ENCODE results near the gene MYH11. TPM values are rescaled to one million over a fixed set of nuclear protein-coding genes. Genes with fewer than 3 reads are reported as not detected.
A peak's percentile ranks its signal among the peaks of the same experiment; 100 is the strongest.

Gene MYH11
- total RNA-seq, 4 donors from 2014 or later: 5.6 to 57.7 (median 20.4) TPM

- Histone ChIP-seq H3K27ac (peak overlapping the region; percentile 89 to 96 (median 92)), H3K9me3 (no peaks in the 10 kb centered on the region), H3K36me3 (peaks cover 0 to 9% of the 10 kb centered on the region in 2 donors), H3K4me1 (peaks cover 25% of the 10 kb centered on the region in 2 donors), H3K27me3 (no peaks in the 10 kb centered on the region), H3K4me3 (peak overlapping the region; percentile 77 to 96 (median 82))
- no peak for DNase-seq
- intact Hi-C loops (cut with DNase I; ENCODE audit: low total_unique reads) (no loop called here), in situ Hi-C loops (cut with MboI; ENCODE audit: low sequenced_read_pairs in 4 of 4) (loop anchor here in 1 of 4 donors (25.0 kb wide), 1 partner anchor 125 kb away; no protein-coding TSS in a partner anchor)
- ATAC-seq: no peak
- TF ChIP-seq CTCF (IDR thresholded peaks at IDR 0.05 in 4 of 5, conservative IDR thresholded peaks at IDR 0.05 in 1 of 5): no peak
- no peak for TF ChIP-seq POLR2A (IDR thresholded peaks at IDR 0.05)
These were observed 30.5 kb upstream of the MYH11 start for GRCh38 chr16:15887283-15887682.

DNA sequence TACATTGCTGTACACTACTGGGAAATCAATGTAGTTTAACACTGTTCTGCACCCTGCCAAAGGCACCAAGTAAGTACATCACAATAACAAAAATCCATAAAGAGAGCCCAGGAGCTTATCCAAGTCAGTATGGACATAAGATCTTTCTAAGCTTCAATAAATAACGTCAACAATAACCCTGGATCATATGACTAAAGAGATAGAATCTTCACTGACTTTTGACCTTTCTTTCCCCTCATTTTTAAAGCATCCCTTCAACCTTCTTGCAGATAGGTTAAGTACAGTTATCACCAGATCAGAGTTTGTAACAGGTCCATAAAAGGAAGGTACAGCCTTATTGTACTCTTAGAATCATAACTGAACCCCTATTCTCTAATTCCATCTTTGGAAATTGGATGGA is 29.2 kb upstream of the MYH11 start:
- DNase-seq: no peak
- in situ Hi-C loops (cut with MboI; ENCODE audit: low sequenced_read_pairs in 4 of 4): loop anchor here in 1 of 4 donors (25.0 kb wide), 1 partner anchor 126 kb away; no protein-coding TSS in a partner anchor
- intact Hi-C loops (cut with DNase I; ENCODE audit: low total_unique reads): no loop called here

DNA sequence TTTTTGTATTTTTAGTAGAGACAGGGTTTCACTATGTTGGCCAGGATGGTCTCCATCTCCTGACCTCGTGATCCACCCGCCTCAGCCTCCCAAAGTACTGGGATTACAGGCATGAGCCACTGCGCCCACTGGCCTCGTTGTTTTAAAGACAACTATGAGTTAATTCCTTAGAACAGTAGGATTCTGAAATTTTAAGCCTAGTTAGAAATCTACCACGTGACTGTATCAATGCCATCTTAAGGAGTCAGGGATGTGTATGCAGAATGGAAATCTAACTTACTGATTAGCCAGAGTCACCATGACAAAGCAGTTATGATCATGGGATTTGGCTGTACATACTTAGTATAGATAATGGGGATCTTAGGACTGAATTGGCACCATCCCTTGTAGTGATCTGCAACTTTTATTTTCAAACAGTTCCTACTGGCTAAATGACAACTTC is 28.8 kb upstream of the MYH11 start:
- Histone ChIP-seq H3K4me3 (no peak overlapping the region), H3K27ac (peak overlapping the region; percentile 43 to 91 (median 56)), H3K27me3 (no peaks in the 10 kb centered on the region), H3K36me3 (peaks cover 0 to 15% of the 10 kb centered on the region in 2 donors), H3K9me3 (no peaks in the 10 kb centered on the region), H3K4me1 (peaks cover 25 to 32% of the 10 kb centered on the region in 2 donors)
- in situ Hi-C loops (cut with MboI; ENCODE audit: low sequenced_read_pairs in 4 of 4) (loop anchor here in 1 of 4 donors (25.0 kb wide), 1 partner anchor 127 kb away; no protein-coding TSS in a partner anchor), intact Hi-C loops (cut with DNase I; ENCODE audit: low total_unique reads) (no loop called here)
- ATAC-seq: no peak
- no peak for TF ChIP-seq CTCF (IDR thresholded peaks at IDR 0.05 in 4 of 5, conservative IDR thresholded peaks at IDR 0.05 in 1 of 5)
- TF ChIP-seq POLR2A (IDR thresholded peaks at IDR 0.05): no peak
- no peak for DNase-seq

More for the DNA sequence above, 29.2 kb upstream of the MYH11 start:
- Histone ChIP-seq H3K9me3 (no peaks in the 10 kb centered on the region), H3K4me3 (no peak overlapping the region), H3K36me3 (peaks cover 0 to 15% of the 10 kb centered on the region in 2 donors), H3K27ac (peak overlapping the region; percentile 43 to 91 (median 56)), H3K4me1 (peaks cover 25 to 32% of the 10 kb centered on the region in 2 donors), H3K27me3 (no peaks in the 10 kb centered on the region)
- no peak for ATAC-seq
- TF ChIP-seq CTCF (IDR thresholded peaks at IDR 0.05 in 4 of 5, conservative IDR thresholded peaks at IDR 0.05 in 1 of 5): no peak
- no peak for TF ChIP-seq POLR2A (IDR thresholded peaks at IDR 0.05)

DNA sequence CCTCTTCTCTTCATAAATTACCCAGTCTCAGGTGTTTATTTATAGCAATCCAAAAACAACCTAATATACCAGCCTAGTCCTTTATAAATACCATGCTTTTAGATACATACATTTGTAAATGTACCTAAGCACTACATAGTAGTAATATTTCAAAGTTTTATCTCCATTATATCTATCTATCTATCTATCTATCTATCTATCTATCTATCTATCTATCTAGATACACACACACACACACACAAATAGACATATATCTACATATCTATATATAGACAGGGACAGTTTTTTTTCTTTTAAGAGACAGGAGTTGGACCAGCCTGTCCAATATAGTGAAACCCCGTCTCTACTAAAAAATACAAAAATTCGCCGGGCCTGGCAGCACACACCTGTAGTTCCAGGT is 25.7 kb upstream of the MYH11 start:
- Histone ChIP-seq H3K4me1 (peaks cover 27 to 42% of the 10 kb centered on the region in 2 donors), H3K36me3 (peaks cover 0 to 15% of the 10 kb centered on the region in 2 donors), H3K27ac (no peak overlapping the region), H3K9me3 (no peaks in the 10 kb centered on the region), H3K4me3 (no peak overlapping the region), H3K27me3 (no peaks in the 10 kb centered on the region)
- intact Hi-C loops (cut with DNase I; ENCODE audit: low total_unique reads) (no loop called here), in situ Hi-C loops (cut with MboI; ENCODE audit: low sequenced_read_pairs in 4 of 4) (loop anchor here in 1 of 4 donors (25.0 kb wide), 1 partner anchor 130 kb away; no protein-coding TSS in a partner anchor)
- TF ChIP-seq POLR2A (IDR thresholded peaks at IDR 0.05) (no peak), CTCF (IDR thresholded peaks at IDR 0.05 in 4 of 5, conservative IDR thresholded peaks at IDR 0.05 in 1 of 5) (no peak)
- DNase-seq (no peak), ATAC-seq (no peak)

Measured in gastrocnemius medialis (tissue), 4 donors.